Fibroblast of lung (primary cell): ENCODE results near the gene HHAT. TPM values are rescaled to one million over a fixed set of nuclear protein-coding genes. Genes with fewer than 3 reads are reported as not detected.

Experiments
- DNase-seq, 2 donors: peaks; one replicate each; pipeline versions ENCODE4 v3.0.0 to v3.0.0-alpha.2; 2010; ENCODE audit warnings: low read depth in 2 of 2
- H2AFZ ChIP-seq: 2 replicates; pipeline ENCODE4 v1.5.1; 2012; ENCODE audit warnings: low read length, control low read depth, inconsistent platforms
- H3K27ac ChIP-seq: 2 replicates; pipeline ENCODE4 v1.5.1; 2011; ENCODE audit warnings: low read length, control low read depth; ENCODE audit not compliant: insufficient read depth
- H3K27me3 ChIP-seq: 2 replicates; pipeline ENCODE4 v1.5.1; 2011; ENCODE audit warnings: mild to moderate bottlenecking, low read length; ENCODE audit not compliant: control insufficient read depth, insufficient read depth
- H3K36me3 ChIP-seq: 2 replicates; pipeline ENCODE4 v1.5.1; 2011; ENCODE audit warnings: low read length; ENCODE audit not compliant: control insufficient read depth, insufficient read depth
- H3K4me1 ChIP-seq: 2 replicates; pipeline ENCODE4 v1.5.1; 2011; ENCODE audit warnings: low read length; ENCODE audit not compliant: control insufficient read depth, insufficient read depth; ENCODE audit errors: extremely low read depth
- H3K4me2 ChIP-seq: 2 replicates; pipeline ENCODE4 v1.5.1; 2011; ENCODE audit warnings: low read length, control low read depth; ENCODE audit not compliant: insufficient read depth; ENCODE audit errors: extremely low read depth
- H3K4me3 ChIP-seq, 4 experiments: fragments of 200-600 bp in 1 of 4; sonication (generic) in 1 of 4; replicated peaks in 1 of 4; 2 replicates each; pipeline ENCODE4 v1.5.1; 2011 to 2016; ENCODE audit warnings: low read length in 4 of 4, low read depth in 3 of 4, mild to moderate bottlenecking in 3 of 4, control low read depth in 2 of 4, inconsistent platforms in 1 of 4, mixed read lengths in 1 of 4; ENCODE audit not compliant: insufficient read depth in 1 of 4; ENCODE audit errors: control extremely low read depth in 1 of 4
- H3K79me2 ChIP-seq: 2 replicates; pipeline ENCODE4 v1.5.1; 2012; ENCODE audit warnings: mild to moderate bottlenecking, low read length, inconsistent platforms; ENCODE audit not compliant: control insufficient read depth, insufficient read depth
- H3K9ac ChIP-seq: 2 replicates; pipeline ENCODE4 v1.5.1; 2011; ENCODE audit warnings: mild to moderate bottlenecking, low read length, control low read depth; ENCODE audit not compliant: insufficient read depth
- H3K9me3 ChIP-seq: 2 replicates; pipeline ENCODE4 v1.5.1; 2012; ENCODE audit warnings: low read depth, low read length; ENCODE audit not compliant: control insufficient read depth, insufficient read depth
- H4K20me1 ChIP-seq: 2 replicates; pipeline ENCODE4 v1.5.1; 2011; ENCODE audit warnings: low read length; ENCODE audit not compliant: control insufficient read depth, insufficient read depth; ENCODE audit errors: extremely low read depth
- CTCF ChIP-seq, 2 donors: IDR thresholded peaks in 1 of 2; conservative IDR thresholded peaks in 1 of 2; 1 replicate in 1 of 2; 2 replicates in 1 of 2; pipeline ENCODE4 v1.5.1; 2011 to 2012; ENCODE audit warnings: low read length in 2 of 2, control low read depth in 1 of 2, inconsistent platforms in 1 of 2, low read depth in 1 of 2, mild to moderate bottlenecking in 1 of 2
- EZH2 ChIP-seq: IDR thresholded peaks from 2 replicates; pipeline ENCODE4 v1.5.1; 2012; ENCODE audit warnings: low read length, control low read depth, mild to moderate bottlenecking; ENCODE audit errors: missing control alignments
- polyA plus RNA-seq, 2 donors: library from polyadenylated mRNA; depleted of rRNA in 1 of 2; stranded (reverse) in 1 of 2; unstranded in 1 of 2; fragments of >200 nt; gene quantifications; 2 replicates each; pipeline ENCODE4 v1.2.1, GENCODE V29; 2011 to 2012; ENCODE audit warnings: missing spikeins in 1 of 2
- total RNA-seq: library from RNA; depleted of rRNA; stranded (reverse); fragments of >200 nt; gene quantifications from 2 replicates; pipeline ENCODE4 v1.2.1, GENCODE V29; 2014

Gene HHAT
- total and polyA plus RNA-seq, 2 donors (not counting 1 experiment from before 2014, with no cell fraction given), result 3.6 to 4.8 TPM

DNA sequence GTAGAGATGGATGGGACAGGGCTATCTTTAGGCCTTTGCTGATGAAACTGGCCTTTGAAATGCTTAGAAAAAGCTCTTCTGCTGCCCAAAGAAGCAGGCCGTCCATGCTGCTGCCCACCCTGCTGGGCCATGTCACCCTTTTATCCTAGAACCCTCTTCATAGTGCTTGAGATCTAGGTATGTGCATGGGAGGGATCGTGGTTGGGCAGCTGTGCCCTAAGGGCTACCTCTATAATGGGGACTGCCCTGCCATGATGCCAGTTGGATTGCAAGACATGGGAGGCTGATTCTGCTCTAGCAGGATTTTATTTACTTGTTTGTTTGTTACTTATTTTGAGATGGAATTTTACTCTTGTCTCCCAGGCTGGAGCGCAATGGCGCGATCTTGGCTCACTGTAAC is 69.0 kb downstream of the HHAT start:
- Histone ChIP-seq H3K27me3 (no peaks in the 10 kb centered on the region), H3K4me3 (no peak overlapping the region), H3K4me1 (peaks cover 10% of the 10 kb centered on the region), H3K9ac (no peak overlapping the region), H2AFZ (no peak overlapping the region), H4K20me1 (no peaks in the 10 kb centered on the region), H3K27ac (no peak overlapping the region), H3K79me2 (no peaks in the 10 kb centered on the region), H3K36me3 (no peaks in the 10 kb centered on the region), H3K4me2 (no peak overlapping the region), H3K9me3 (no peaks in the 10 kb centered on the region)
- TF ChIP-seq CTCF (conservative IDR thresholded peaks at IDR 0.05 in 1 of 2, IDR thresholded peaks at IDR 0.05 in 1 of 2; ENCODE audit: low read depth in 1 of 2, low read length in 2 of 2) (no peak), EZH2 (no peak)
- DNase-seq, result no peak

DNA sequence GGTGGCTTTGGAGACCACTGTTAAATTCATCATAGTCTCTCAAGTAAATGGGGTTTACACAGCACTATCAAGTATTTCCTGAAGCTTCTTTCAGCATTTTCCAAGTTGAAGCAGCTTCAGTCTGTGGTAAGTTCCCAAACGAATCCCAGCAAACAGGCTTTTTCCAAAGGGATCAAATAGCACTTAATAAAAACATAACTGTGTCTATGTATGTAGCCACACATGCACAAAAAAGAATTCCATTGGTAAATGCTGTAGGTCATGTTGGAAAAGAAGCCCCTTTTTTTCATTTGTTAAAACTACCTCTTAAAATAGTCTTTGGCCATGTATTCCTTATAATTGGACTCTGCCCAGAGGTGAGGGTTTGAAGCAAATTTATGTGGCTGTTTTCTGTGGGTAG is 69.8 kb downstream of the HHAT start:
- DNase-seq, result no peak
- no peaks in the 10 kb centered on the region for H3K9me3 ChIP-seq
- H3K79me2 ChIP-seq, result no peaks in the 10 kb centered on the region
- no peak overlapping the region for H3K27ac ChIP-seq
- H3K27me3 ChIP-seq, result no peaks in the 10 kb centered on the region
- no peak for TF ChIP-seq EZH2
- TF ChIP-seq CTCF (conservative IDR thresholded peaks at IDR 0.05 in 1 of 2, IDR thresholded peaks at IDR 0.05 in 1 of 2; ENCODE audit: low read depth in 1 of 2, low read length in 2 of 2), result no peak
- no peaks in the 10 kb centered on the region for H4K20me1 ChIP-seq
- no peak overlapping the region for H3K4me2 ChIP-seq
- H3K36me3 ChIP-seq, result no peaks in the 10 kb centered on the region
- peaks cover 7% of the 10 kb centered on the region for H3K4me1 ChIP-seq
- no peak overlapping the region for H3K4me3 ChIP-seq
- H3K9ac ChIP-seq, result no peak overlapping the region
- no peak overlapping the region for H2AFZ ChIP-seq

GRCh38 chr1:210400043-210400840 is 71.5 kb downstream of the HHAT start:
- Histone ChIP-seq H3K9ac (no peak overlapping the region), H3K36me3 (no peaks in the 10 kb centered on the region), H3K4me1 (no peaks in the 10 kb centered on the region), H3K4me2 (no peak overlapping the region), H3K9me3 (no peaks in the 10 kb centered on the region), H3K4me3 (no peak overlapping the region), H4K20me1 (no peaks in the 10 kb centered on the region), H3K27ac (no peak overlapping the region), H2AFZ (no peak overlapping the region), H3K27me3 (no peaks in the 10 kb centered on the region), H3K79me2 (no peaks in the 10 kb centered on the region)
- DNase-seq, result peak; percentile 75 to 78
- TF ChIP-seq CTCF (conservative IDR thresholded peaks at IDR 0.05 in 1 of 2, IDR thresholded peaks at IDR 0.05 in 1 of 2; ENCODE audit: low read depth in 1 of 2, low read length in 2 of 2) (peak; percentile 93 to 97), EZH2 (no peak)
